ENCODE data around the gene MBTPS1. TPM values are rescaled to one million over a fixed set of nuclear protein-coding genes. Genes with fewer than 3 reads are reported as not detected.

Gene MBTPS1
- total and polyA plus RNA-seq, 9 of the 15 experiments (the other 6 are each of a cell fraction or from before 2014, with no cell fraction given) = 2.8 to 57.6 (median 43.8) TPM

DNA sequence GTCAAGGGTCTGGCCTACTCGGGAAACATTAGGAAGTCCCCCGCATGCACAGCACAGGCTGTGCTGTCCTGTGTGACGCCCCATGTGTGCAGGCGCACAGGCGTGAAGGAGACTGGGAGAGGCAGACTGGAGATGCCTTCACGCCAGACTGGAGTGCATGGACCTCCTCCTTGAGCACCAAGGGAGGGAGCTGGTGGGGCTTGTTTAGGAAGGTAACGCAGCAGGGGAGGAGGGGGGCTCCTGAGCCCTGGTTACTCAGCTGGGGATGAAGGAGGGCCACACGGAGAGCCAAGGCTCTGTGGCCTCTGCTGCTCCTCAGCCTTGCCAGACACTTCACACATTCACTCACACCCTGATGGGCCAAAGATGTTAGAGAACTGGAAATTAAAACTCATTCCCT is 20.5 kb upstream of the MBTPS1 start (continued):
- TF ChIP-seq, protein P1, sequence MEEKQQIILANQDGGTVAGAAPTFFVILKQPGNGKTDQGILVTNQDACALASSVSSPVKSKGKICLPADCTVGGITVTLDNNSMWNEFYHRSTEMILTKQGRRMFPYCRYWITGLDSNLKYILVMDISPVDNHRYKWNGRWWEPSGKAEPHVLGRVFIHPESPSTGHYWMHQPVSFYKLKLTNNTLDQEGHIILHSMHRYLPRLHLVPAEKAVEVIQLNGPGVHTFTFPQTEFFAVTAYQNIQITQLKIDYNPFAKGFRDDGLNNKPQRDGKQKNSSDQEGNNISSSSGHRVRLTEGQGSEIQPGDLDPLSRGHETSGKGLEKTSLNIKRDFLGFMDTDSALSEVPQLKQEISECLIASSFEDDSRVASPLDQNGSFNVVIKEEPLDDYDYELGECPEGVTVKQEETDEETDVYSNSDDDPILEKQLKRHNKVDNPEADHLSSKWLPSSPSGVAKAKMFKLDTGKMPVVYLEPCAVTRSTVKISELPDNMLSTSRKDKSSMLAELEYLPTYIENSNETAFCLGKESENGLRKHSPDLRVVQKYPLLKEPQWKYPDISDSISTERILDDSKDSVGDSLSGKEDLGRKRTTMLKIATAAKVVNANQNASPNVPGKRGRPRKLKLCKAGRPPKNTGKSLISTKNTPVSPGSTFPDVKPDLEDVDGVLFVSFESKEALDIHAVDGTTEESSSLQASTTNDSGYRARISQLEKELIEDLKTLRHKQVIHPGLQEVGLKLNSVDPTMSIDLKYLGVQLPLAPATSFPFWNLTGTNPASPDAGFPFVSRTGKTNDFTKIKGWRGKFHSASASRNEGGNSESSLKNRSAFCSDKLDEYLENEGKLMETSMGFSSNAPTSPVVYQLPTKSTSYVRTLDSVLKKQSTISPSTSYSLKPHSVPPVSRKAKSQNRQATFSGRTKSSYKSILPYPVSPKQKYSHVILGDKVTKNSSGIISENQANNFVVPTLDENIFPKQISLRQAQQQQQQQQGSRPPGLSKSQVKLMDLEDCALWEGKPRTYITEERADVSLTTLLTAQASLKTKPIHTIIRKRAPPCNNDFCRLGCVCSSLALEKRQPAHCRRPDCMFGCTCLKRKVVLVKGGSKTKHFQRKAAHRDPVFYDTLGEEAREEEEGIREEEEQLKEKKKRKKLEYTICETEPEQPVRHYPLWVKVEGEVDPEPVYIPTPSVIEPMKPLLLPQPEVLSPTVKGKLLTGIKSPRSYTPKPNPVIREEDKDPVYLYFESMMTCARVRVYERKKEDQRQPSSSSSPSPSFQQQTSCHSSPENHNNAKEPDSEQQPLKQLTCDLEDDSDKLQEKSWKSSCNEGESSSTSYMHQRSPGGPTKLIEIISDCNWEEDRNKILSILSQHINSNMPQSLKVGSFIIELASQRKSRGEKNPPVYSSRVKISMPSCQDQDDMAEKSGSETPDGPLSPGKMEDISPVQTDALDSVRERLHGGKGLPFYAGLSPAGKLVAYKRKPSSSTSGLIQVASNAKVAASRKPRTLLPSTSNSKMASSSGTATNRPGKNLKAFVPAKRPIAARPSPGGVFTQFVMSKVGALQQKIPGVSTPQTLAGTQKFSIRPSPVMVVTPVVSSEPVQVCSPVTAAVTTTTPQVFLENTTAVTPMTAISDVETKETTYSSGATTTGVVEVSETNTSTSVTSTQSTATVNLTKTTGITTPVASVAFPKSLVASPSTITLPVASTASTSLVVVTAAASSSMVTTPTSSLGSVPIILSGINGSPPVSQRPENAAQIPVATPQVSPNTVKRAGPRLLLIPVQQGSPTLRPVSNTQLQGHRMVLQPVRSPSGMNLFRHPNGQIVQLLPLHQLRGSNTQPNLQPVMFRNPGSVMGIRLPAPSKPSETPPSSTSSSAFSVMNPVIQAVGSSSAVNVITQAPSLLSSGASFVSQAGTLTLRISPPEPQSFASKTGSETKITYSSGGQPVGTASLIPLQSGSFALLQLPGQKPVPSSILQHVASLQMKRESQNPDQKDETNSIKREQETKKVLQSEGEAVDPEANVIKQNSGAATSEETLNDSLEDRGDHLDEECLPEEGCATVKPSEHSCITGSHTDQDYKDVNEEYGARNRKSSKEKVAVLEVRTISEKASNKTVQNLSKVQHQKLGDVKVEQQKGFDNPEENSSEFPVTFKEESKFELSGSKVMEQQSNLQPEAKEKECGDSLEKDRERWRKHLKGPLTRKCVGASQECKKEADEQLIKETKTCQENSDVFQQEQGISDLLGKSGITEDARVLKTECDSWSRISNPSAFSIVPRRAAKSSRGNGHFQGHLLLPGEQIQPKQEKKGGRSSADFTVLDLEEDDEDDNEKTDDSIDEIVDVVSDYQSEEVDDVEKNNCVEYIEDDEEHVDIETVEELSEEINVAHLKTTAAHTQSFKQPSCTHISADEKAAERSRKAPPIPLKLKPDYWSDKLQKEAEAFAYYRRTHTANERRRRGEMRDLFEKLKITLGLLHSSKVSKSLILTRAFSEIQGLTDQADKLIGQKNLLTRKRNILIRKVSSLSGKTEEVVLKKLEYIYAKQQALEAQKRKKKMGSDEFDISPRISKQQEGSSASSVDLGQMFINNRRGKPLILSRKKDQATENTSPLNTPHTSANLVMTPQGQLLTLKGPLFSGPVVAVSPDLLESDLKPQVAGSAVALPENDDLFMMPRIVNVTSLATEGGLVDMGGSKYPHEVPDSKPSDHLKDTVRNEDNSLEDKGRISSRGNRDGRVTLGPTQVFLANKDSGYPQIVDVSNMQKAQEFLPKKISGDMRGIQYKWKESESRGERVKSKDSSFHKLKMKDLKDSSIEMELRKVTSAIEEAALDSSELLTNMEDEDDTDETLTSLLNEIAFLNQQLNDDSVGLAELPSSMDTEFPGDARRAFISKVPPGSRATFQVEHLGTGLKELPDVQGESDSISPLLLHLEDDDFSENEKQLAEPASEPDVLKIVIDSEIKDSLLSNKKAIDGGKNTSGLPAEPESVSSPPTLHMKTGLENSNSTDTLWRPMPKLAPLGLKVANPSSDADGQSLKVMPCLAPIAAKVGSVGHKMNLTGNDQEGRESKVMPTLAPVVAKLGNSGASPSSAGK (IDR thresholded peaks at IDR 0.05) = 0 out of 2 replicates have a peak, but pooled peaks have one; percentile 41
- TF ChIP-seq, protein P2, sequence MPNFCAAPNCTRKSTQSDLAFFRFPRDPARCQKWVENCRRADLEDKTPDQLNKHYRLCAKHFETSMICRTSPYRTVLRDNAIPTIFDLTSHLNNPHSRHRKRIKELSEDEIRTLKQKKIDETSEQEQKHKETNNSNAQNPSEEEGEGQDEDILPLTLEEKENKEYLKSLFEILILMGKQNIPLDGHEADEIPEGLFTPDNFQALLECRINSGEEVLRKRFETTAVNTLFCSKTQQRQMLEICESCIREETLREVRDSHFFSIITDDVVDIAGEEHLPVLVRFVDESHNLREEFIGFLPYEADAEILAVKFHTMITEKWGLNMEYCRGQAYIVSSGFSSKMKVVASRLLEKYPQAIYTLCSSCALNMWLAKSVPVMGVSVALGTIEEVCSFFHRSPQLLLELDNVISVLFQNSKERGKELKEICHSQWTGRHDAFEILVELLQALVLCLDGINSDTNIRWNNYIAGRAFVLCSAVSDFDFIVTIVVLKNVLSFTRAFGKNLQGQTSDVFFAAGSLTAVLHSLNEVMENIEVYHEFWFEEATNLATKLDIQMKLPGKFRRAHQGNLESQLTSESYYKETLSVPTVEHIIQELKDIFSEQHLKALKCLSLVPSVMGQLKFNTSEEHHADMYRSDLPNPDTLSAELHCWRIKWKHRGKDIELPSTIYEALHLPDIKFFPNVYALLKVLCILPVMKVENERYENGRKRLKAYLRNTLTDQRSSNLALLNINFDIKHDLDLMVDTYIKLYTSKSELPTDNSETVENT (CRISPR knock-in tag; IDR thresholded peaks at IDR 0.05) = peak; percentile 15; the same call in 1 of the 2 replicates
- TF ChIP-seq ZNF583 (CRISPR knock-in tag; IDR thresholded peaks at IDR 0.05) = 0 out of 2 replicates have a peak, but pooled peaks have one; percentile 53
- TF ChIP-seq BMI1 (IDR thresholded peaks at IDR 0.05; ENCODE audit: low read length) = no peak
- 0 out of 2 replicates have a peak, but pooled peaks have one; percentile 42 for TF ChIP-seq ZNF175 (CRISPR knock-in tag; IDR thresholded peaks at IDR 0.05; ENCODE audit: low read depth)
- no peak for TF ChIP-seq HDAC3 (IDR thresholded peaks at IDR 0.05; ENCODE audit: borderline replicate concordance, partially characterized antibody)
- 0 out of 2 replicates have a peak, but pooled peaks have one; percentile 67 for TF ChIP-seq CAMTA2 (CRISPR knock-in tag; conservative IDR thresholded peaks at IDR 0.05)
- TF ChIP-seq NCOR1 (IDR thresholded peaks at IDR 0.05) = no peak
- TF ChIP-seq SPI1 (IDR thresholded peaks at IDR 0.05; ENCODE audit: borderline replicate concordance, low read depth, low read length) = no peak
- no peak for TF ChIP-seq ZNF707 (CRISPR knock-in tag; conservative IDR thresholded peaks at IDR 0.05)
- no peak for TF ChIP-seq ZNF431 (CRISPR knock-in tag; IDR thresholded peaks at IDR 0.05)
- TF ChIP-seq POLR3G (IDR thresholded peaks at IDR 0.05; ENCODE audit: extremely low read depth, insufficient read length, insufficient replicate concordance) = no peak
- no peak for TF ChIP-seq MCM5 (IDR thresholded peaks at IDR 0.05; ENCODE audit: low read depth)
- TF ChIP-seq, protein P3, sequence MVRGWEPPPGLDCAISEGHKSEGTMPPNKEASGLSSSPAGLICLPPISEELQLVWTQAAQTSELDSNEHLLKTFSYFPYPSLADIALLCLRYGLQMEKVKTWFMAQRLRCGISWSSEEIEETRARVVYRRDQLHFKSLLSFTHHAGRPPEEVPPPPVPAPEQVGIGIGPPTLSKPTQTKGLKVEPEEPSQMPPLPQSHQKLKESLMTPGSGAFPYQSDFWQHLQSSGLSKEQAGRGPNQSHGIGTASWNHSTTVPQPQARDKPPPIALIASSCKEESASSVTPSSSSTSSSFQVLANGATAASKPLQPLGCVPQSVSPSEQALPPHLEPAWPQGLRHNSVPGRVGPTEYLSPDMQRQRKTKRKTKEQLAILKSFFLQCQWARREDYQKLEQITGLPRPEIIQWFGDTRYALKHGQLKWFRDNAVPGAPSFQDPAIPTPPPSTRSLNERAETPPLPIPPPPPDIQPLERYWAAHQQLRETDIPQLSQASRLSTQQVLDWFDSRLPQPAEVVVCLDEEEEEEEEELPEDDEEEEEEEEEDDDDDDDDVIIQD (CRISPR knock-in tag; IDR thresholded peaks at IDR 0.05) = no peak
